OCI-LY1 (cell line): ENCODE measurements around the gene BACH2.
"Not testable (repeated sequence)": the region's sequence is repeated elsewhere in the genome, so short reads cannot be mapped to it uniquely, and the experiment has no call there.

Experiments used
- H2AFZ ChIP-seq: fragments of 200-600 bp; sonication (generic), shearing (Covaris generic); 2 replicates; pipeline ENCODE4 v1.6.0; 2014; ENCODE audit warnings: antibody characterized with exemption, mild to moderate bottlenecking, low read length
- H3F3A ChIP-seq: fragments of 200-600 bp; sonication (generic), shearing (Covaris generic); 2 replicates; pipeline ENCODE4 v1.6.0; 2014; ENCODE audit warnings: mild to moderate bottlenecking, antibody characterized with exemption, low read length, moderate library complexity; ENCODE audit not compliant: insufficient read depth
- H3K27ac ChIP-seq: fragments of 200-600 bp; sonication (generic); 2 replicates; pipeline ENCODE4 v1.5.1; 2014; ENCODE audit warnings: low read length, mixed run types, mild to moderate bottlenecking, low read depth; ENCODE audit not compliant: poor library complexity, severe bottlenecking
- H3K27me3 ChIP-seq: fragments of 200-600 bp; sonication (generic); 2 replicates; pipeline ENCODE4 v1.6.0; 2014; ENCODE audit warnings: antibody characterized with exemption, mild to moderate bottlenecking, low read length, moderate library complexity; ENCODE audit not compliant: insufficient read depth
- H3K36me3 ChIP-seq: fragments of 200-600 bp; sonication (generic); 2 replicates; pipeline ENCODE4 v1.6.1; 2014; ENCODE audit warnings: mild to moderate bottlenecking, antibody characterized with exemption, low read length, moderate library complexity, mixed read lengths; ENCODE audit not compliant: insufficient read depth
- H3K4me1 ChIP-seq: fragments of 200-600 bp; sonication (generic); 2 replicates; pipeline ENCODE4 v1.5.1; 2014; ENCODE audit warnings: mild to moderate bottlenecking, low read length, moderate library complexity; ENCODE audit not compliant: insufficient read depth, severe bottlenecking
- H3K4me2 ChIP-seq: fragments of 200-600 bp; sonication (generic), shearing (Covaris generic); 2 replicates; pipeline ENCODE4 v1.6.1; 2014; ENCODE audit warnings: low read length
- H3K4me3 ChIP-seq: fragments of 200-600 bp; sonication (generic); 2 replicates; pipeline ENCODE4 v1.5.1; 2014; ENCODE audit warnings: low read length, low read depth, mild to moderate bottlenecking, mixed read lengths; ENCODE audit not compliant: poor library complexity, severe bottlenecking
- H3K79me2 ChIP-seq: fragments of 200-600 bp; shearing (Covaris generic); 2 replicates; pipeline ENCODE4 v1.6.1; 2016; ENCODE audit warnings: mixed run types, low read length, mixed read lengths; ENCODE audit not compliant: insufficient read depth
- H3K9ac ChIP-seq: fragments of 200-600 bp; sonication (generic), shearing (Covaris generic); 2 replicates; pipeline ENCODE4 v1.6.1; 2014; ENCODE audit warnings: mild to moderate bottlenecking, low read length, mixed read lengths
- H3K9me2 ChIP-seq: fragments of 200-600 bp; sonication (generic), shearing (Covaris generic); 2 replicates; pipeline ENCODE4 v1.6.1; 2014; ENCODE audit warnings: low read depth, mild to moderate bottlenecking, low read length, mixed read lengths
- H3K9me3 ChIP-seq: fragments of 200-600 bp; shearing (Covaris generic); 2 replicates; pipeline ENCODE4 v1.6.1; 2014; ENCODE audit warnings: low read length, mixed read lengths
- H4K20me1 ChIP-seq: fragments of 200-600 bp; sonication (generic), shearing (Covaris generic); 2 replicates; pipeline ENCODE4 v1.6.0; 2016; ENCODE audit warnings: mild to moderate bottlenecking, low read length; ENCODE audit not compliant: insufficient read depth
- CTCF ChIP-seq: fragments of 200-600 bp; sonication (generic), shearing (Covaris generic); IDR thresholded peaks from 2 replicates; pipeline ENCODE4 v1.5.1; 2017; ENCODE audit warnings: mild to moderate bottlenecking, antibody characterized with exemption, low read length, moderate library complexity, mixed read lengths
- EZH2 ChIP-seq: fragments of 200-600 bp; sonication (generic), shearing (Covaris generic); IDR thresholded peaks from 2 replicates; pipeline ENCODE4 v1.8.0; 2017; ENCODE audit warnings: borderline replicate concordance, mixed run types, mild to moderate bottlenecking, antibody characterized with exemption, low read length, moderate library complexity, mixed read lengths

Gene BACH2

DNA sequence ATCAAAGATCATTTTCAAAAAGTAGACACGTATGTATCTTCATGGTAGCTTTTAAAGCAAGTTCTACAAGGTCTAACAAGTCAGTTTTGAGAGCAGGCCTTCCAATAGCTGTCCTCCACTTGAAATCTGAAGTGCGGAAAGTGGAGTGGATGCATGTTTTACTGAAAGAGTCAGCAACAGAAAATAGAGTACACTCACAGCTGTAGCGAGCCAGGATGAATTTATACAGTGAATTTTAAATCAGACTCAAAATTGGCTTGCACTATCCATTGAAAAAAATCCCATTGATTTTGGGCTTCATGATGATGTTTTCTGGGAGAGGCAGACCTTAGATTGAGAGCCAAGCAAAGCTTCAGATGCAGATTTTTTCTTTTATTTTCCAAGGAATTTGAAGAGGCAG lies 321.8 kb downstream of the BACH2 start:
- Histone ChIP-seq H3K9me2 (no peaks in the 10 kb centered on the region), H4K20me1 (no peaks in the 10 kb centered on the region), H3K9me3 (no peaks in the 10 kb centered on the region), H3K27me3 (no peaks in the 10 kb centered on the region), H3K9ac (no peak overlapping the region), H3F3A (0 out of 2 replicates have a peak, but pooled peaks cover 3% of the 10 kb centered on the region), H3K79me2 (0 out of 2 replicates have a peak, but pooled peaks cover 6% of the 10 kb centered on the region), H3K4me2 (no peak overlapping the region), H3K27ac (no peak overlapping the region), H3K36me3 (peaks cover 93% of the 10 kb centered on the region), H2AFZ (no peak overlapping the region), H3K4me3 (no peak overlapping the region), H3K4me1 (no peaks in the 10 kb centered on the region)
- TF ChIP-seq CTCF = no peak

- no peaks in the 10 kb centered on the region for H3K4me1 ChIP-seq
- no peaks in the 10 kb centered on the region for H3K9me2 ChIP-seq
- H3K27me3 ChIP-seq = no peaks in the 10 kb centered on the region
- no peak for TF ChIP-seq EZH2
- no peak for TF ChIP-seq CTCF
- no peak overlapping the region for H2AFZ ChIP-seq
- H3F3A ChIP-seq = 0 out of 2 replicates have a peak, but pooled peaks cover 3% of the 10 kb centered on the region
- no peak overlapping the region for H3K27ac ChIP-seq
- H4K20me1 ChIP-seq = no peaks in the 10 kb centered on the region
- no peak overlapping the region for H3K4me2 ChIP-seq
- H3K4me3 ChIP-seq = no peak overlapping the region
- H3K9ac ChIP-seq = no peak overlapping the region
- H3K79me2 ChIP-seq = 0 out of 2 replicates have a peak, but pooled peaks cover 6% of the 10 kb centered on the region
- H3K36me3 ChIP-seq = peaks cover 91% of the 10 kb centered on the region
- H3K9me3 ChIP-seq = no peaks in the 10 kb centered on the region
These were observed 324.6 kb downstream of the BACH2 start for GRCh38 chr6:89972025-89972381.

GRCh38 chr6:89971338-89972024 lies 325.2 kb downstream of the BACH2 start:
- H2AFZ ChIP-seq, H3K27me3 ChIP-seq, H3K9me3 ChIP-seq, H3K9me2 ChIP-seq, H3K27ac ChIP-seq, H4K20me1 ChIP-seq, H3K79me2 ChIP-seq, H3K4me3 ChIP-seq, H3K9ac ChIP-seq, H3K4me2 ChIP-seq, H3F3A ChIP-seq, H3K4me1 ChIP-seq: not testable (repeated sequence)
- H3K36me3 ChIP-seq = peaks cover 92% of the 10 kb centered on the region
